HG02759 (cell line): ENCODE measurements around the gene DDX56.
"Not testable (repeated sequence)": the region's sequence is repeated elsewhere in the genome, so short reads cannot be mapped to it uniquely, and the experiment has no call there.

Experiments used
- ATAC-seq: cut with Tn5 transposase; IDR thresholded peaks from one replicate; pipeline ENCODE4 v1.9.1; 2021; ENCODE audit warnings: mild to moderate bottlenecking, moderate library complexity; ENCODE audit not compliant: unreplicated experiment

DDX56 gene

GRCh38 chr7:44597181-44597580, 23.5 kb upstream of the DDX56 start:
- ATAC-seq = not testable (repeated sequence)

GRCh38 chr7:44595934-44596635, 22.4 kb upstream of the DDX56 start:
- no peak for ATAC-seq

- ATAC-seq = no peak
Observed at GRCh38 chr7:44590910-44591309, 17.2 kb upstream of the DDX56 start.

- no peak for ATAC-seq
Observed at GRCh38 chr7:44587843-44588711, 14.4 kb upstream of the DDX56 start.

GRCh38 chr7:44583146-44583865, 9.6 kb upstream of the DDX56 start:
- ATAC-seq = no peak

- peak; percentile 91 for ATAC-seq
Observed at GRCh38 chr7:44581879-44582603, 8.3 kb upstream of the DDX56 start, which contains the start of gene TMED4. TSS of gene TMED4 (minus strand) at chr7:44582231. CDS start at chr7:44582206, 25 bp downstream.

GRCh38 chr7:44580945-44581878, 7.5 kb upstream of the DDX56 start:
- peak; percentile 26 for ATAC-seq

GRCh38 chr7:44576228-44576627, 2.5 kb upstream of the DDX56 start:
- no peak for ATAC-seq

GRCh38 chr7:44575054-44575453, 1.3 kb upstream of the DDX56 start:
- no peak for ATAC-seq

- no peak for ATAC-seq
Observed at GRCh38 chr7:44574287-44574872, 672 bp upstream of the DDX56 start.

GRCh38 chr7:44572771-44573170, 937 bp downstream of the DDX56 start:
- ATAC-seq = no peak

GRCh38 chr7:44569959-44570358, 3.7 kb downstream of the DDX56 start:
- no peak for ATAC-seq

- no peak for ATAC-seq
Observed at GRCh38 chr7:44568771-44569560, 4.7 kb downstream of the DDX56 start.

- ATAC-seq = no peak
Observed at GRCh38 chr7:44567884-44568283, 5.8 kb downstream of the DDX56 start.

GRCh38 chr7:44566680-44567079, 7.0 kb downstream of the DDX56 start:
- no peak for ATAC-seq

GRCh38 chr7:44565795-44566559, 7.7 kb downstream of the DDX56 start:
- ATAC-seq = peak; percentile 26

GRCh38 chr7:44565097-44565794, 8.5 kb downstream of the DDX56 start:
- peak; percentile 81 for ATAC-seq
